HG02870 (cell line): ENCODE measurements around the gene TMEM184A.
"Not testable (repeated sequence)": the region's sequence is repeated elsewhere in the genome, so short reads cannot be mapped to it uniquely, and the experiment has no call there.

Experiments
- ATAC-seq: cut with Tn5 transposase; IDR thresholded peaks from one replicate; pipeline ENCODE4 v1.9.1; 2021; ENCODE audit warnings: mild to moderate bottlenecking, moderate library complexity; ENCODE audit not compliant: unreplicated experiment

Gene TMEM184A

GRCh38 chr7:1529383-1530116 is 26.5 kb downstream of the TMEM184A start:
- ATAC-seq, result no peak

GRCh38 chr7:1526271-1526754 is 29.7 kb downstream of the TMEM184A start:
- no peak for ATAC-seq

- ATAC-seq, result no peak
Observed at GRCh38 chr7:1525409-1525808, 30.6 kb downstream of the TMEM184A start.

- ATAC-seq, result no peak
Observed at GRCh38 chr7:1523844-1524243, 32.2 kb downstream of the TMEM184A start.

DNA sequence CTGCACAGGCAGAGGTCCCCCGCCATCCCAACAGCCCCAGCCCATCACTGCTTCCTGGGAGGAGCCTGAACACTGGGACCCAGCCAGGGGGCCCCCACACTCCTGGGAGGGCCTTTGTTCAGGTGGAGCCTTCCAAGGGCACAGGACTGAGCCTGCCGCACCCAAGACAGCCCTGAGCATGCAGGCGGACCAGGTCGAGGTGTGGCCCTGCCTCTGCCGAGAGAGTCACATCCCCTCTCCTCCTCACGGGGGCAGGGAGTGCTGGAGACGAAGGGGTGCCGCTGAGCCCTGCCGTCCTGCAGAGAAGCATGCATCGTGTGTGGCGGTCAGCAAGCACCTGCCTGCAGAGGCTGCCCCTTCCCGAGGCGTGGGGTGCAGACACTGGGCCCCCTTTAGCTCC is 32.8 kb downstream of the TMEM184A start:
- no peak for ATAC-seq

DNA sequence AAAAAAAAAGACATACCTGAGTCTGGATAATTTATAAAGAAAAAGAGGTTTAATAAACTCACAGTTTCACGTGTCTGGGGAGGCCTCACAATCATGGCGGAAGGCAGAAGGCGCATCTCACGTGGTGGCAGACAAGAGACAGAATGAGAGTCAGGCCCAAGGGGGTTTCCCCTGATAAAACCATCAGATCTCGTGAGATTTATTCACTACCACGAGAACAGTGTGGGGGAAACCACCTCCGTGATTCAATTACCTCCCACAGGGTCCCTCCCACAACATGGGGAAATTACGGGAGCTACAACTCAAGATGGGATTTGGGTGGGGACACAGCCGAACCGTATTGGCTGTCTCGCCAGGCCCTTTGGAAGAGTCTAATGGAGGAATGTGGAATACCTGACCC is 34.5 kb downstream of the TMEM184A start:
- ATAC-seq, result no peak

- no peak for ATAC-seq
Observed at GRCh38 chr7:1520539-1521234, 35.3 kb downstream of the TMEM184A start.

DNA sequence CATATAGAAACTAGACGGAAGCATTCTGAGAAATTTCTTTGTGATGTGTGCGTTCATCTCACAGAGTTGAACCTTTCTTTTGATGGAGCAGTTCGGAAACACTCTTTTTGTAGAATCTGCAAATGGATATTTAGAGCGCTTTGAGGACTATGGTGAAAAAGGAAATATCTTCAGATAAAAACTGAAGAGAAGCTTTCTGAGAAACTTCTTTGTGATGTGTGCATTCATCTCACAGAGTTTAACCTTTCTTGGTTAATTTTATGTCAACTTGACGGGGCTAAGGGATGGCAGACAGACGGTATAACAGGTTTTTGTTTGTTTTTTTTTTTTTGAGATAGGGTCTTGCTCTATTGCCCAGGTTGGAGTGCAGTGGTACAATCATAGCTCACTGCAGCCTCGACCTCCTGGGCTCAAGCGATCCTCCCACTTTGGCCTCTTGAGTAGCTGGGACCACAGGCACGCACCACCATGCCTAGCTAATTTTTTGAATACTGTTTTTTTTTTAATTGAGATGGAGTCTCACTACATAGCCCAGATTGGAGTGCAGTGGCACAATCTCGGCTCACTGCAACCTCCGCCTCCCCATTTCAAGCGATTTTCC is 36.6 kb downstream of the TMEM184A start:
- not testable (repeated sequence) for ATAC-seq

GRCh38 chr7:1516586-1517251 is 39.3 kb downstream of the TMEM184A start:
- ATAC-seq, result no peak

- ATAC-seq, result not testable (repeated sequence)
Observed at GRCh38 chr7:1515509-1515967, 40.5 kb downstream of the TMEM184A start.

GRCh38 chr7:1514995-1515401 is 41.0 kb downstream of the TMEM184A start:
- ATAC-seq, result no peak

- no peak for ATAC-seq
Observed at GRCh38 chr7:1514407-1514806, 41.6 kb downstream of the TMEM184A start.

DNA sequence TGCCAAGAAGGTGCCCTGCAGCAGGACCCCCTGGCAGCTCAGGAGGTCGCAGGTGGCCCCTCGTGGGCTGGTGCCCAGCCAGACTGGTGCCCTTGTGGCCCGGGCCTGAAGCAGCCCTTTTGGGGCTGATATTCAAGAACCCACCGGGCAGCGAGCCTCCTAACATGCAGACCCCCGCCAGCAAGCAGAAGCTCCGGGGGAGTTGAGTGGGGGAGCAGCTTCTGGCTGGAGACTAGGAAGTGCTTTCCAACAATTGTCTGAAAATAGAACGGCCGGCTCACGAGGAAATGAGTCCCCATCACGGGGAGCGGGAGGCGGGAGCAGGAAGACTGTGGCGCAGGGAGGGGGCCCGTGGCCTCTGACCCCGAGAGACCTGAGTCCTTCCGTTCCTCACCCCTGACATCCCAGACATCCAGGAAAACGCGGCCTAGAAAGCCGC is 42.3 kb downstream of the TMEM184A start:
- no peak for ATAC-seq

DNA sequence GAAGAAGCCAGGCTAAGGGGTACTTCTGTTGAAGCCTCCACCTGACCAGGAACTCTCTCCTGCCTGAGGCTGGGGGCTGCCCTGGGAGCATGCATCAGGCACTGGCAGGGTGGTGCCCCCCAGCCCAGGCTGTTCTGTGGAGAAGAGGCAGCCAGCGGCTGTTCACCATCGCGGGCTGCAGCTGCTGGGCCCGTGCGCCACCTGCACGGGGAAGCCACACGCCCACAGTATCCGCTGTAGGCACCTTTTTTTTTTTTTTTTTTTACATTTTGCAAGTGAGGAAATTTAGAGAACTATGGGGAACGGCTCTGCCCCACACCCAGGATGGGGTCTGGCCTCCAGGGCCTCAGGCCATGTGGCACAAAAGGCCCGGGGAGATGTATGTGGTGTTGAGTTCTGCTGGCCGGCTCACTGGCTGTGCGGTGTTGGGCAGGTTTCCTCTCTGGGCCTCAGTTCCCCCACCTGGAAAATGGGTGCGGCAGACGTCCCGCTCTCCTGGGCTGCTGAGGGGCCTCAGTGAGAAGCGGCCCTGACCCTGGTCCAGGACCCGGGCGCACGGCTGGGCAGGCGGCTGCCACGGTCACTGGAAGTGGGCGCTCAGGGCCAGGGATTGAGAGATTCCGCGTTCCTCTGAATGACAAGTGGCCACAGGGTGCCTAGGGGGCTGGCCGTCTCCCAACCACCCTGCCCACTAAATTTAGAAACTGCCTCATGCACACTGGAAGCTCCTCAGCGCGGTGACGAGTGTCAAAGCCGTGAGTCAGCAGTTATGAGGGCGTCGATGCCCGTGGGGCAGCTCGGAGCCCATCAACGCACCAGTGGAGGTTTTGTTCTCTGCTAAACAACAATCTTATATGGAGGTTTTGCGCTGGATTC is 43.0 kb downstream of the TMEM184A start:
- no peak for ATAC-seq

GRCh38 chr7:1511444-1512422 is 44.3 kb downstream of the TMEM184A start:
- ATAC-seq, result no peak

- ATAC-seq, result no peak
Observed at GRCh38 chr7:1510780-1511154, 45.2 kb downstream of the TMEM184A start.

DNA sequence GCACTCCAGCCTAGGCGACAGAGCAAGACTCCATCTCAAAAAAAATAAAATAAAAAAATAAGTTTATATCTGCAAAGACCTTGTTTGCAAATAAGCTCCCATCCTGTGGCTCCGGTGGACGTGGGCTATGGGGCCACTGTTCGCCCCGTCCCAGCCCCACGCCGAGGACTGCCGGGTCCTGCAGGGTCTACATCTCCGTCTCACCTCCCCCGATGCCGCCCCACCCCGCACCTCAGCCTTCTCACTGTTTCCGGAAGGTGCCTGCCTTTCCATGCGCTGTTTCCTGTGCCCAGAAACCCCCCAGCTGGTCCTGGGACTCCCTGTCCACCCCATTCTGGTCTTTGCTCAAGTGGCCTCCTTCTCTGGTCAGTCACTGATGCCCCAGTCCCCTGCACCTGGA is 46.8 kb downstream of the TMEM184A start:
- ATAC-seq, result no peak

GRCh38 chr7:1508277-1508758 is 47.7 kb downstream of the TMEM184A start:
- no peak for ATAC-seq
